Adipocyte (in vitro differentiated cells): ENCODE measurements around the gene TRIO.

Experiments used
- DNase-seq: peaks from one replicate; pipeline ENCODE4 v3.0.0-alpha.2; 2015; ENCODE audit warnings: low read depth
- H3K27me3 ChIP-seq: replicated peaks from 2 replicates; pipeline ENCODE4 v1.7.0; 2013; ENCODE audit warnings: mild to moderate bottlenecking, low read length, moderate library complexity; ENCODE audit not compliant: control insufficient read depth, insufficient read depth
- H3K36me3 ChIP-seq: 2 replicates; pipeline ENCODE4 v1.7.0; 2013; ENCODE audit warnings: low read length, mild to moderate bottlenecking, moderate library complexity; ENCODE audit not compliant: control insufficient read depth, insufficient read depth, severe bottlenecking
- H3K4me1 ChIP-seq: 2 replicates; pipeline ENCODE4 v1.7.0; 2013; ENCODE audit warnings: mild to moderate bottlenecking, low read length, moderate library complexity; ENCODE audit not compliant: control insufficient read depth, insufficient read depth
- H3K4me3 ChIP-seq: 2 replicates; pipeline ENCODE4 v1.7.0; 2013; ENCODE audit warnings: mild to moderate bottlenecking, low read length, moderate library complexity
- H3K9ac ChIP-seq: 2 replicates; pipeline ENCODE4 v1.7.0; 2013; ENCODE audit warnings: mild to moderate bottlenecking, low read length, moderate library complexity
- H3K9me3 ChIP-seq: 2 replicates; pipeline ENCODE4 v1.7.0; 2013; ENCODE audit warnings: mild to moderate bottlenecking, low read length, moderate library complexity; ENCODE audit not compliant: control insufficient read depth

TRIO gene

GRCh38 chr5:14396066-14396465 is 252.9 kb downstream of the TRIO start:
- Histone ChIP-seq H3K9me3 (no peaks in the 10 kb centered on the region), H3K36me3 (peaks cover 81% of the 10 kb centered on the region), H3K4me1 (peaks cover 40% of the 10 kb centered on the region), H3K4me3 (no peak overlapping the region), H3K27me3 (no peaks in the 10 kb centered on the region), H3K9ac (no peak overlapping the region)
- DNase-seq, result no peak

DNA sequence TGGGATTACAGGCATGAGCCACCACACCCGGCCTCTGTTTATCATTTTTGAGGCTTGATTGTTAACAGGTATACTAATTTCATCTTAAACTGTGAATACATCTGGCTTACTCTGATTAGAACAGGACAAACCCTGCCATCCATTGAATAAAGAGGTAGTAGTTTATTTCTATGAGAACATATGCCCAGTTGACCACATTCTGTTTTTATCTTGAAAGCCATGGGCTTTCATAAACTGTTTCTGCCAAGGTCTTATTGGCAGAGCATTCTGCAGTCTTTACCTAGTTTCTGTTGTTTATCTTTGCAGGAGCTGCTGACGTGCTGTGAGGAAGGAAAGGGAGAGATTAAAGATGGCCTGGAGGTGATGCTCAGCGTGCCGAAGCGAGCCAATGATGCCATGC is 253.6 kb downstream of the TRIO start:
- Histone ChIP-seq H3K4me3 (no peak overlapping the region), H3K9ac (peak overlapping the region; percentile 53), H3K9me3 (no peaks in the 10 kb centered on the region), H3K27me3 (no peaks in the 10 kb centered on the region), H3K4me1 (peaks cover 40% of the 10 kb centered on the region), H3K36me3 (peaks cover 81% of the 10 kb centered on the region)
- no peak for DNase-seq

DNA sequence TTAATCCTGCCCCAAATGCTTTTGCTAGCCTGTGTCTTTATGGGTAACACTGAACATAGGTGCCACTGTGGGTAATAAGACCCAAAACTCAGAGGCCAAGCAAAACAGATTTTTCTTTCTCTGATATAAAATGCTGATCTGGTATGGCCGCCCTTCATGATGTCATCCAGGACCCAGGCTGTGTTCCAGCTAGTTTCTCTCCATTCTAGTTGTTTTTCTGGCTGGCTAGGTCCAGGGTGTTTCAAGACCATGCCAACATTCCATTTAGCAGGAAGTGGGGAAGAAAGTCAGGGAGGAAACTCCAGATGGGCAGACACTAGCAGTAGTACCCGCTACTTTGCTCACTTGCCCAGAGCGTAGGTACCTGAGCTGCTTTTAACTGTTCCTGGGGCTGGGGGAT is 254.6 kb downstream of the TRIO start:
- H3K9ac ChIP-seq, result peak overlapping the region; percentile 53
- no peaks in the 10 kb centered on the region for H3K27me3 ChIP-seq
- peaks cover 40% of the 10 kb centered on the region for H3K4me1 ChIP-seq
- no peak overlapping the region for H3K4me3 ChIP-seq
- DNase-seq, result peak; percentile 72
- H3K36me3 ChIP-seq, result peaks cover 80% of the 10 kb centered on the region
- no peaks in the 10 kb centered on the region for H3K9me3 ChIP-seq

DNA sequence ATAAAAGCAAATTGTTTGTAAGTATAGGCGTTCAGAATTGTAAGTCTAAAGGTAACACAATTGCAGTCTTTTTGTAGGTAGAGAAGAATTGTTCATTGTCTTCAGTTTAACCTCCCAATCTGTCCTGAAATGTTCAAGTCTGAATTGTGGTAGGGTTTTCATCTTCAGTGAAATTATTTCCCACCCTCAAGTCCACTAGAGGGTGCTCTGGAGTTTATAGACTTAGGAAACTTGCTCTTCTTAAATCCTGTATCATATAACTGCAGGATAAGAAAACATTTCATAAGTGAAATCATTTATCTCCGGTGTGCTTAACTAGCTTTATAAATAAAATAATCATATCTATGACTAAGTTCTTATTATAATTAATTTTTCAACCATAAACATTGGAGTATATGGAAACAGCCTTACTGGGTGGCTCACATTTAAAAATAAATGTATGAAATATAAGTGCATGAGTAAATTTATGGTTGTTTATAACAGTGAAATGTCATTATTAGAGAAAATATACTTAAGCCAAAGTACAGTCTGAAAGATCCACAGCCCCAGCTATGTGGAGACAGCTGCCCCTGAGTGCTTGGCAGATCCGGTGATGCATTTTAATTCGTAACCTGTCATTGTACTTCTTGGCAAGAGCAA is 256.0 kb downstream of the TRIO start:
- H3K9me3 ChIP-seq, result no peaks in the 10 kb centered on the region
- no peaks in the 10 kb centered on the region for H3K27me3 ChIP-seq
- peaks cover 40% of the 10 kb centered on the region for H3K4me1 ChIP-seq
- peak overlapping the region; percentile 31 for H3K4me3 ChIP-seq
- peak overlapping the region; percentile 58 for H3K9ac ChIP-seq
- DNase-seq, result peak; percentile 90
- H3K36me3 ChIP-seq, result peaks cover 67% of the 10 kb centered on the region

GRCh38 chr5:14400085-14400484 is 256.9 kb downstream of the TRIO start:
- H3K36me3 ChIP-seq, result peaks cover 65% of the 10 kb centered on the region
- H3K9ac ChIP-seq, result peak overlapping the region; percentile 58
- no peaks in the 10 kb centered on the region for H3K9me3 ChIP-seq
- peak; percentile 28 for DNase-seq
- H3K4me1 ChIP-seq, result peaks cover 40% of the 10 kb centered on the region
- H3K4me3 ChIP-seq, result no peak overlapping the region
- H3K27me3 ChIP-seq, result no peaks in the 10 kb centered on the region

DNA sequence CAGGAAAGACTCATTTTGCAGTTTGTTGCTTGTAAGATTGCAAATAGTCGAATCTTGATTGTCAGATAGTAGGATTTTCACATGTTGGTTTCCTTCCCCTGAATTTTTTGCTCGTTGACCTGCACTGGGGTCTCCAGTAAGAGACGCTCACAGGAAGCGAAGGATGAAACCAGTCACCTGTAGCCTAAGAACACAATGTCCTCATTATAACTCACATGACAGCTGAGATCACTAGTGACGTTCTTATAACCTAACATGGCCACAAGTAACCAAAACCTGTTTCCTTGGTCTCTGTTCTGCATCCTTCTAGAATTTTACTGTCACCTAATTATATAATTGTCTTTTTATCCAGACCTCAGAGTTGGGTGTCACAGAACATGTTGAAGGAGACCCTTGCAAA is 257.5 kb downstream of the TRIO start:
- no peaks in the 10 kb centered on the region for H3K27me3 ChIP-seq
- H3K9ac ChIP-seq, result no peak overlapping the region
- peaks cover 64% of the 10 kb centered on the region for H3K36me3 ChIP-seq
- H3K9me3 ChIP-seq, result no peaks in the 10 kb centered on the region
- peaks cover 41% of the 10 kb centered on the region for H3K4me1 ChIP-seq
- no peak overlapping the region for H3K4me3 ChIP-seq
- DNase-seq, result no peak

GRCh38 chr5:14401639-14402038 is 258.5 kb downstream of the TRIO start:
- H3K9ac ChIP-seq, result no peak overlapping the region
- H3K27me3 ChIP-seq, result no peaks in the 10 kb centered on the region
- H3K36me3 ChIP-seq, result peaks cover 67% of the 10 kb centered on the region
- H3K4me3 ChIP-seq, result no peak overlapping the region
- no peaks in the 10 kb centered on the region for H3K9me3 ChIP-seq
- no peak for DNase-seq
- peaks cover 50% of the 10 kb centered on the region for H3K4me1 ChIP-seq

- Histone ChIP-seq H3K4me1 (peaks cover 50% of the 10 kb centered on the region), H3K9ac (no peak overlapping the region), H3K36me3 (peaks cover 66% of the 10 kb centered on the region), H3K9me3 (no peaks in the 10 kb centered on the region), H3K4me3 (no peak overlapping the region), H3K27me3 (no peaks in the 10 kb centered on the region)
- no peak for DNase-seq
These were observed 259.3 kb downstream of the TRIO start for GRCh38 chr5:14402424-14402823.

DNA sequence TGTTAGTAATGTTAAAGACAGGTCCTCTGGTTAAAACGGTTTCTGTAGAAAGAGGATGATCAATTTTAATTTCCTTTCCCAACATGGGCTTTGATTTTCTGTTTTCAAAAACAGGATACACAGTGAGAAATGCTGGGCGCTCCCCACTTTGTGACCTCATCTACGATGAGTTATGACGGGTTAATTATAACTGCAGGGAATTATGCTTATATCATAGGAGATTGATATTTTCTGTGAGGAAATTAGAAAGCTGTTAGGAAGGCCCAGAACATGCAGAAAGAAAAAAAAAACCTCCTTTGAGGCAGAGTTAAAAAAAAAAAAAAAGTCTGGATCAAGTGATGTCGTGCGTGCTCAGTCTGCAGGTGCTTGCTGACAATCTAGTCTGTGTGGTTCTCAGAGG is 261.6 kb downstream of the TRIO start:
- Histone ChIP-seq H3K4me3 (no peak overlapping the region), H3K9ac (no peak overlapping the region), H3K4me1 (peaks cover 55% of the 10 kb centered on the region), H3K36me3 (peaks cover 55% of the 10 kb centered on the region), H3K27me3 (no peaks in the 10 kb centered on the region), H3K9me3 (no peaks in the 10 kb centered on the region)
- DNase-seq, result no peak

DNA sequence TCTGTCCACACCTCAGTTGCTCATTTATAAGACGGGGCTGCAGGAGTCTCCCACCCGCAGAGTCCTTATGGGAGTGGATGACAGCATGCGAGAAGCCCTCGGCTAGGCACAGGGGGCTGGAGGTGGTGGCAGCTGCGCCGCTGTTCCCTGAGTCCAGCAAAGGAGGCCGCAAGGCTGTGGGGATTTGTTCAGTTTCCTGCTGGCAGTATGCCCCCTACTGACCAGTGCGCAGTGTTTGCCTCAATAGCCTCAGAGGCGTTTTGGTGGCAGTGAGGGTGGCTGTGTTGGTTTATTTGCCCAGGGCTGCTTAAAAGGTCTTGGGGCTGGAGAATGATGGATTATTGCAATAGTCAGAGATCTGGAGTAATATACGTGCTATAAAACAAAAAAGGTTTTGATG is 262.1 kb downstream of the TRIO start:
- Histone ChIP-seq H3K27me3 (no peaks in the 10 kb centered on the region), H3K4me3 (no peak overlapping the region), H3K36me3 (peaks cover 55% of the 10 kb centered on the region), H3K4me1 (peaks cover 55% of the 10 kb centered on the region), H3K9me3 (no peaks in the 10 kb centered on the region), H3K9ac (no peak overlapping the region)
- DNase-seq, result no peak

DNA sequence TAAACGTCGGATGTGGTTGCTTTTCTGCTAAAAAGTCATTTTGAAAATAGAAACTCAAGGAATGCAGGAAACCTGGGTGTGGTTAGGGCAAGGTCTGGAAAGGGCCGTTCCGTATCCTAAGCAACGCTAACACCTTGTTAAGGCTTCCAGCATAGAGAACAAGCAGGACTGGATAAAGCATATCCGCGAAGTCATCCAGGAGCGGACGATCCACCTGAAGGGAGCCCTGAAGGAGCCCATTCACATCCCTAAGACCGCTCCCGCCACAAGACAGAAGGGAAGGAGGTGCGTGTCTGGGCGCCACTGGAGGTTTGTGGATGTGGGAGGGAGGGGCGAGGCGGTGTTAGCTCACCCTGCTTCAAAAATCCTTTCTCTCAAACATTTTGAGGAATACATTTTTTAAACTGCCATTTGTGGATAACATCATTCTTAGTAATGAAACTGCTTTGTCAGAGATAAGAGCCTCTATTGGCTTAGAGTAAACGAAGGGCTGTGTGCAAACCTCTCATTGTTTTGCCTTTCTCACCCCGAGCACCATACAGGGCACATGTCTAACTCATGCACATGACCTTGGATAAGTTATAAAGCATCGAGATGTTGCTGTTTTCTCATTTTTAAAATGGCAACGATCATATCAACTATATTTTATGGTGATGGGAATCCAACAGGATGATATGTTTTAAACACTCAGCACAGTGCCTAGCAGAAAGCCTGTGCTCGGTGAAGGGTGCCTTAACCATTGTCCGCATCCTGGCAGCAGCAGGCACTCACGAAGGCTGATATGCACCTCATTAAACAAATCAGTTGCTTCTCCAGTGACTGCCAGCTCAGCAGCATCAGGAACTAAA is 262.8 kb downstream of the TRIO start:
- Histone ChIP-seq H3K36me3 (peaks cover 51% of the 10 kb centered on the region), H3K4me1 (peaks cover 55% of the 10 kb centered on the region), H3K9me3 (no peaks in the 10 kb centered on the region), H3K9ac (no peak overlapping the region), H3K4me3 (no peak overlapping the region), H3K27me3 (no peaks in the 10 kb centered on the region)
- DNase-seq, result no peak
